ENCODE measurements around the gene ARHGAP9. TPM values are rescaled to one million over a fixed set of nuclear protein-coding genes. Genes with fewer than 3 reads are reported as not detected.

The ARHGAP9 gene
- total and polyA plus RNA-seq, 2 of the 8 experiments (the other 6 are each of a cell fraction or from before 2014, with no cell fraction given): 3.2 to 6.0 TPM

- no peak for TF ChIP-seq CHD1 (IDR thresholded peaks at IDR 0.05; ENCODE audit: low read depth, low read length)
Measured at GRCh38 chr12:57434517-57435223, 45.0 kb downstream of the ARHGAP9 start, which contains the start of gene INHBC (continued).

Data from H1 (cell line).